H9 (cell line): ENCODE data around the gene LHPP. TPM values are rescaled to one million over a fixed set of nuclear protein-coding genes. Genes with fewer than 3 reads are reported as not detected.
A peak's percentile ranks its signal among the peaks of the same experiment; 100 is the strongest.

Experiments
- DNase-seq: peaks from one replicate; pipeline ENCODE4 v3.0.0-alpha.2; 2017
- H2AFZ ChIP-seq: one replicate; pipeline ENCODE4 v1.6.1; 2013; ENCODE audit warnings: mild to moderate bottlenecking, low read length, control low read depth, moderate library complexity
- H2AK5ac ChIP-seq: 2 replicates; pipeline ENCODE4 v1.6.1; 2013; ENCODE audit warnings: low read length, control low read depth, mixed read lengths; ENCODE audit not compliant: insufficient read length
- H2BK120ac ChIP-seq: one replicate; pipeline ENCODE4 v1.6.1; 2013; ENCODE audit warnings: low read depth, mild to moderate bottlenecking, low read length, control low read depth, inconsistent platforms; ENCODE audit not compliant: poor library complexity, severe bottlenecking
- H2BK12ac ChIP-seq: 2 replicates; pipeline ENCODE4 v1.6.1; 2013; ENCODE audit warnings: low read length, control low read depth, mixed read lengths, low read depth; ENCODE audit not compliant: insufficient read length
- H2BK15ac ChIP-seq: 2 replicates; pipeline ENCODE4 v1.6.1; 2013; ENCODE audit warnings: low read depth, low read length, control low read depth
- H2BK20ac ChIP-seq: one replicate; pipeline ENCODE4 v1.6.1; 2013; ENCODE audit warnings: low read depth, mild to moderate bottlenecking, low read length, control low read depth, inconsistent platforms; ENCODE audit not compliant: poor library complexity, severe bottlenecking
- H2BK5ac ChIP-seq: 2 replicates; pipeline ENCODE4 v1.6.1; 2013; ENCODE audit warnings: low read length, control low read depth, mixed read lengths; ENCODE audit not compliant: insufficient read length
- H3K14ac ChIP-seq: 2 replicates; pipeline ENCODE4 v1.6.1; 2013; ENCODE audit warnings: low read length, control low read depth; ENCODE audit not compliant: insufficient read depth
- H3K18ac ChIP-seq: 2 replicates; pipeline ENCODE4 v1.6.1; 2013; ENCODE audit warnings: low read depth, mild to moderate bottlenecking, mixed read lengths, low read length, control low read depth; ENCODE audit not compliant: insufficient read length
- H3K23ac ChIP-seq: 2 replicates; pipeline ENCODE4 v1.6.1; 2013; ENCODE audit warnings: low read length, control low read depth, mixed read lengths, low read depth; ENCODE audit not compliant: insufficient read length
- H3K23me2 ChIP-seq: 2 replicates; pipeline ENCODE4 v1.6.1; 2013; ENCODE audit warnings: low read depth, mild to moderate bottlenecking, mixed read lengths, low read length, control low read depth; ENCODE audit not compliant: insufficient read length, poor library complexity, severe bottlenecking
- H3K27ac ChIP-seq: 2 replicates; pipeline ENCODE4 v1.5.1; 2013; ENCODE audit warnings: low read length, control low read depth, mixed read lengths, low read depth; ENCODE audit not compliant: insufficient read length
- H3K27me3 ChIP-seq: 2 replicates; pipeline ENCODE4 v1.6.1; 2013; ENCODE audit warnings: low read length, control low read depth, inconsistent platforms; ENCODE audit not compliant: insufficient read depth
- H3K4ac ChIP-seq: 2 replicates; pipeline ENCODE4 v1.6.1; 2013; ENCODE audit warnings: low read depth, mild to moderate bottlenecking, control low read depth, inconsistent platforms, low read length, moderate library complexity
- H3K4me1 ChIP-seq: 2 replicates; pipeline ENCODE4 v1.6.1; 2013; ENCODE audit warnings: low read length, control low read depth, inconsistent platforms; ENCODE audit not compliant: insufficient read depth
- H3K4me2 ChIP-seq: 2 replicates; pipeline ENCODE4 v1.6.1; 2013; ENCODE audit warnings: low read length, control low read depth, mixed read lengths; ENCODE audit not compliant: insufficient read length, insufficient read depth
- H3K56ac ChIP-seq: 2 replicates; pipeline ENCODE4 v1.6.1; 2013; ENCODE audit warnings: low read depth, mild to moderate bottlenecking, mixed read lengths, low read length, control low read depth; ENCODE audit not compliant: insufficient read length
- H3K79me1 ChIP-seq: 2 replicates; pipeline ENCODE4 v1.6.1; 2013; ENCODE audit warnings: low read depth, mild to moderate bottlenecking, moderate library complexity, low read length, control low read depth, inconsistent platforms; ENCODE audit not compliant: insufficient read depth, poor library complexity, severe bottlenecking
- H3K79me2 ChIP-seq: 2 replicates; pipeline ENCODE4 v1.6.1; 2013; ENCODE audit warnings: low read length, control low read depth, inconsistent platforms; ENCODE audit not compliant: insufficient read depth
- H3K9ac ChIP-seq: 2 replicates; pipeline ENCODE4 v1.6.1; 2013; ENCODE audit warnings: low read length, control low read depth, mixed read lengths; ENCODE audit not compliant: insufficient read length; ENCODE audit errors: extremely low read depth
- H3K9me3 ChIP-seq: one replicate; pipeline ENCODE4 v1.6.1; 2013; ENCODE audit warnings: low read depth, low read length, inconsistent platforms; ENCODE audit not compliant: control insufficient read depth
- H3T11ph ChIP-seq: one replicate; pipeline ENCODE4 v1.6.1; 2013; ENCODE audit warnings: mild to moderate bottlenecking, low read length, control low read depth, inconsistent platforms
- H4K20me1 ChIP-seq: one replicate; pipeline ENCODE4 v1.6.1; 2013; ENCODE audit not compliant: control insufficient read depth, insufficient read length, insufficient read depth
- H4K5ac ChIP-seq: 2 replicates; pipeline ENCODE4 v1.6.1; 2013; ENCODE audit warnings: low read depth, mild to moderate bottlenecking, mixed read lengths, low read length, control low read depth; ENCODE audit not compliant: insufficient read length
- H4K8ac ChIP-seq: replicated peaks from 2 replicates; pipeline ENCODE4 v1.6.1; 2013; ENCODE audit warnings: low read length, control low read depth, mixed read lengths, low read depth; ENCODE audit not compliant: insufficient read length
- H4K91ac ChIP-seq: 2 replicates; pipeline ENCODE4 v1.6.1; 2013; ENCODE audit warnings: low read depth, mild to moderate bottlenecking, moderate library complexity, mixed read lengths, low read length, control low read depth; ENCODE audit not compliant: insufficient read length
- H3K27ac Mint-ChIP-seq, 3 experiments: 2 replicates in 2 of 3; 3 replicates in 1 of 3; pipeline ENCODE4 v1.8.0; 2020 to 2021; ENCODE audit warnings: mixed read lengths in 3 of 3, mild to moderate bottlenecking in 1 of 3, moderate library complexity in 1 of 3
- H3K27me3 Mint-ChIP-seq: 2 replicates; pipeline ENCODE4 v1.8.0; 2021; ENCODE audit warnings: low read depth, mild to moderate bottlenecking, moderate library complexity, mixed read lengths
- H3K36me3 Mint-ChIP-seq, 3 experiments: 2 replicates in 2 of 3; 3 replicates in 1 of 3; pipeline ENCODE4 v1.8.0; 2020 to 2021; ENCODE audit warnings: low read depth in 3 of 3, mixed read lengths in 3 of 3; ENCODE audit not compliant: insufficient read depth in 1 of 3
- H3K4me1 Mint-ChIP-seq, 2 experiments: 2 replicates each; pipeline ENCODE4 v1.8.0; 2020; ENCODE audit warnings: mixed read lengths in 2 of 2
- H3K4me3 Mint-ChIP-seq, 2 experiments: 2 replicates in 1 of 2; 3 replicates in 1 of 2; pipeline ENCODE4 v1.8.0; 2020 to 2021; ENCODE audit warnings: mild to moderate bottlenecking in 2 of 2, mixed read lengths in 2 of 2, moderate library complexity in 1 of 2
- H3K9me3 Mint-ChIP-seq, 2 experiments: 2 replicates in 1 of 2; 3 replicates in 1 of 2; pipeline ENCODE4 v1.8.0; 2020; ENCODE audit warnings: mild to moderate bottlenecking in 2 of 2, mixed read lengths in 2 of 2, moderate library complexity in 1 of 2
- WGBS: extraction: QIAGEN DNeasy Blood & Tissue Kit; methylation state at CpG from one replicate; pipeline ENCODE4 v1.1.7; 2013; ENCODE audit warnings: missing lambda C conversion rate, low lambda C conversion rate, mixed read lengths; ENCODE audit not compliant: insufficient read length; ENCODE audit errors: extremely low coverage; 5-methylcytosine and 5-hydroxymethylcytosine counted together
- total RNA-seq: library from RNA; stranded (reverse); gene quantifications from 2 replicates; pipeline ENCODE4 v1.2.1, GENCODE V29; 2021
- TF ChIP-seq, protein P1 (sequence below): fragments of 200-600 bp; sonication (generic); conservative IDR thresholded peaks from 3 replicates; pipeline ENCODE4 v1.8.0; 2021; ENCODE audit warnings: antibody characterized with exemption, mild to moderate bottlenecking

The LHPP gene
- total RNA-seq, 1 experiment from 2014 or later, result 29.6 TPM

DNA sequence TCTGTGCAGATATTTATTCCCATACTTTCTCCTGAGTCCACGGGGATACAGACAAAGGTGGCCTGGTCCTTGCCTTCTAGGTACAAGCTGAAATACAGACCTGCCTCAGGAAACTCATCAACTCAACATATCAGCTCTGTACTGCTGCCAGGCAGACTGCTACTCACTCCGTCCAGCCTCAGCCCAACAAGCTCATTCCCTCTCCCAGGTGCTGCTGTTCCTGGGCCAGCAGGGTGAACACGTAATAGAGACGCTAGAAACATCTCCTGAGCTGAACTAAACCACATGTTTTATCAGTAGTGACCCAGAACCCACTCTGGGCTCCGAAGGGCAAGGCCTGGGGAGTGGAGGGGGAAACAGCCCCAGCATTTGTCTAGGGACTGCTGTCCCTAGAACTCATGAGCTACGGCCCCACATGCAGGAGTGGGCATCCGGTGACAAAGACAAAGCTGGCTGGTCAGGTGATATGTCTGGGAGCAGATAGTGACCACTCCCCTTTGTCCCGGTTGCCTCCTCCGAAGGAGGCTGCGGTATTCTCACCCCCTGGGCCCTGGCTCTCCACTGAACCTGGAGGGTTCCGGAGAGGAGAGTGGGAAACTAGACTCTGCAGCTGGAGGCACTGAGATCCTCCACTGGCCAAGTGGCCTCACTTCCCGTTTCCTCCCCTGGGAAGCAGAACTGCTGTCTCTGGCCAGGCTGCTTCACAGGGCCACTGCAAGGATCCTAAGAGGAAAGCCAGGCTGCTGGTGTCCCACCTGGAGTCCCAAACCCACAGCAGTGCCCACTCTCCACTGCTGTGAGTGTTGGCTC is 166.4 kb downstream of the LHPP start:
- no peak overlapping the region for H2BK15ac ChIP-seq
- no peak overlapping the region for H3T11ph ChIP-seq
- no peak overlapping the region for H4K5ac ChIP-seq
- TF ChIP-seq, protein P1, sequence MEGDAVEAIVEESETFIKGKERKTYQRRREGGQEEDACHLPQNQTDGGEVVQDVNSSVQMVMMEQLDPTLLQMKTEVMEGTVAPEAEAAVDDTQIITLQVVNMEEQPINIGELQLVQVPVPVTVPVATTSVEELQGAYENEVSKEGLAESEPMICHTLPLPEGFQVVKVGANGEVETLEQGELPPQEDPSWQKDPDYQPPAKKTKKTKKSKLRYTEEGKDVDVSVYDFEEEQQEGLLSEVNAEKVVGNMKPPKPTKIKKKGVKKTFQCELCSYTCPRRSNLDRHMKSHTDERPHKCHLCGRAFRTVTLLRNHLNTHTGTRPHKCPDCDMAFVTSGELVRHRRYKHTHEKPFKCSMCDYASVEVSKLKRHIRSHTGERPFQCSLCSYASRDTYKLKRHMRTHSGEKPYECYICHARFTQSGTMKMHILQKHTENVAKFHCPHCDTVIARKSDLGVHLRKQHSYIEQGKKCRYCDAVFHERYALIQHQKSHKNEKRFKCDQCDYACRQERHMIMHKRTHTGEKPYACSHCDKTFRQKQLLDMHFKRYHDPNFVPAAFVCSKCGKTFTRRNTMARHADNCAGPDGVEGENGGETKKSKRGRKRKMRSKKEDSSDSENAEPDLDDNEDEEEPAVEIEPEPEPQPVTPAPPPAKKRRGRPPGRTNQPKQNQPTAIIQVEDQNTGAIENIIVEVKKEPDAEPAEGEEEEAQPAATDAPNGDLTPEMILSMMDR, result no peak
- no peaks in the 10 kb centered on the region for H3K79me1 ChIP-seq
- no peak overlapping the region for H2AK5ac ChIP-seq
- no peak overlapping the region for H2BK12ac ChIP-seq
- no peak overlapping the region for H4K8ac ChIP-seq
- no peak overlapping the region for H3K23ac ChIP-seq
- no peak overlapping the region for H3K18ac ChIP-seq
- no peak overlapping the region for H4K91ac ChIP-seq
- no peak overlapping the region for H2BK5ac ChIP-seq
- H3K4ac ChIP-seq, result no peak overlapping the region
- H3K23me2 ChIP-seq, result no peaks in the 10 kb centered on the region
- peaks cover 3% of the 10 kb centered on the region; the same call in 1 of the 2 replicates for H3K4me1 ChIP-seq
- H3K56ac ChIP-seq, result no peak overlapping the region
- H3K9ac ChIP-seq, result no peak overlapping the region
- H2BK120ac ChIP-seq, result no peak overlapping the region
- peak overlapping the region in 1 of 3 experiments; percentile 6; a peak in 2 of 7 replicates for H3K27ac Mint-ChIP-seq
- no peak overlapping the region for H3K4me2 ChIP-seq
- no peaks in the 10 kb centered on the region for H3K9me3 Mint-ChIP-seq
- peaks cover 1% of the 10 kb centered on the region; the same call in 1 of the 2 replicates for H3K27me3 Mint-ChIP-seq
- H3K79me2 ChIP-seq, result no peaks in the 10 kb centered on the region
- no peak overlapping the region for H3K27ac ChIP-seq
- WGBS, result no CpG with 5 or more reads among the region's 12 CpGs
- no peak overlapping the region; the same call in 1 of the 2 replicates for H3K14ac ChIP-seq
- H2BK20ac ChIP-seq, result no peak overlapping the region
- no peaks in the 10 kb centered on the region for H4K20me1 ChIP-seq
- H3K9me3 ChIP-seq, result no peaks in the 10 kb centered on the region
- DNase-seq, result no peak
- no peak overlapping the region for H3K4me3 Mint-ChIP-seq
- no peak overlapping the region for H2AFZ ChIP-seq
- peaks cover 28 to 35% of the 10 kb centered on the region in 2 experiments for H3K4me1 Mint-ChIP-seq
- no peaks in the 10 kb centered on the region for H3K27me3 ChIP-seq
- H3K36me3 Mint-ChIP-seq, result no peaks in the 10 kb centered on the region; a peak in 2 of 7 replicates
